Right renal cortex interstitium (tissue), 3 donors: ENCODE data around the gene C19orf73. TPM values are rescaled to one million over a fixed set of nuclear protein-coding genes. Genes with fewer than 3 reads are reported as not detected.

Experiments used
- DNase-seq, 3 donors: peaks; one replicate each; pipeline ENCODE4 v3.0.0-alpha.2; 2013; ENCODE audit warnings: low read depth in 3 of 3, low spot score in 2 of 3
- polyA plus RNA-seq, 3 donors: library from polyadenylated mRNA; unstranded; fragments of 120-200 nt; gene quantifications; one replicate each; pipeline ENCODE4 v1.2.1, GENCODE V29; 2013; ENCODE audit not compliant: insufficient read length in 3 of 3

C19orf73 gene
- polyA plus RNA-seq, 3 donors, result 0.39 to 0.80 (median 0.74) TPM

DNA sequence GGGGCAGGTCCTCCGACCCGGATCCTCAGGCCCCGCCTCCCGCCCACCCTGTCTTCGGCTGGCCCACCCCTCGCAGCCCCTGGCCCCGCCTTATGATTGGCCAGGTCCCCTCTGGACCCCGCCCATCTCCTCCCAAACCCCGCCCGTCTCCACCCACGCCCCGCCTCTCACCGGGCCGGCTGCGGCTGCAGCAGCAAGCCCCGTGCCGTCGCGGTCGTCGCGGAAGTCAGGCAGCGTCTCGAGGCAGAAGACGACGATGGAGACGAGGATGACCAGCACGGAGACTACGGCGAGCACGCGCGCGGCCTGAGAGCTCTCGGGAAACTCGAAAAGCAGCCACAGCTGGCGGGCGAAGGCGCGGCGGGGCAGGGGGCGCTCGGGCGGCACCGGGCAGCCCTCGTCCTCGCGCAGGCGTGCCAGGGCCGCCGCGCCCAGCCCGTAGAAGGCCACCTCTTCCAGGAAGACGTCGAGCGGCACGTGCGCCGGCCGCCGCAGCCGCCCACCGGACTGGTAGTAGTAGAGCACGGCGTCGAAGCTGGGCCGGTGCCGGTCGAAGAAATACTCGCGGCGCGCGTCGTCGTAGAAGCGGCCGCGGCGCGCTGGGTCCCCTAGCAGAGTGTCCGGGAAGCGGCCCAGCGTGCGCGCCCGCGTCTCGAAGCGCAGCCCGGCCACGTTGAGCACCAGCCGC is 46.9 kb downstream of the C19orf73 start:
- DNase-seq, result no peak

DNA sequence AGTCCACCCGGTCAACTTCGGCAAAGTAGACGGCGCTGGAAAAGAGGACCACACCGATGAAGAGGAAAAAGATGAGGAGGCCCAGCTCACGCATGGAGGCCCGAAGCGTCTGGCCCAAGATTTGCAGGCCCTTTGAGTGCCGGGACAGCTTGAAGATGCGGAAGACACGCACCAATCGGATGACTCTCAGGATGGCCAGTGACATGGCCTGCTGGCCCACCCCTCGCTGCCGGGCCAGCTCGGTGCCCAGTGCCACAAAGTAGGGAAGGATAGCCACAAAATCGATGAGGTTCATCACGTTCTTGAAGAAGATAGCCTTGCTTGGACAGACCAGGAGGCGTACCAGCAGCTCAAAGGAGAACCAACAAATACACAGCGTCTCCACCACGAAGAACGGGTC is 48.5 kb downstream of the C19orf73 start:
- DNase-seq, result no peak

DNA sequence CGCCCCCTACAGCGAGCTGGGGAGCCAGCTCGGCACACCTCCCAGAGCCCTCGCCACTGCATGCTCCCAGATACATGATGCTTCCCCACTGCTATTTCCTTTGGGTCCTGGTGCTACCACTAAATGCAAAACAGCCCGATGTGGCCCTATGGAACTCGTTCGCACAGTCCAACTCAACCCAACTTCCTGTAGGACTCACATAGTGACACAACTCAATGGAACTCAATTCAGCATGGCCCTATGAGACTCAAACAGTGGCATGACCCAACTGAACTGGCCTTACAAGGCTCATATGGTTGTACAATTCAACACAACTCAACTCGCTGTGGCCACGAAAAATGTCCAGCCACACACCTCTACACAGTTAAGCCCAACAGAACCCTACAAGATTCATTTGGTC is 49.9 kb downstream of the C19orf73 start:
- DNase-seq, result no peak

Other genes starting within 250 kb of the C19orf73 start
- 10 to 100 TPM; 34.7 to 48.1 (median 35.8) TPM for gene PPP1R15A, start 246.7 kb downstream of the C19orf73 start, polyA plus RNA-seq
- 1 to 10 TPM in 1 of 3 donors, under 1 TPM in 2; 0.72 to 1.9 (median 0.93) TPM for gene TULP2, start 220.4 kb downstream of the C19orf73 start, polyA plus RNA-seq
- gene NUCB1, start 218.8 kb downstream of the C19orf73 start, polyA plus RNA-seq, result 100 to 1,000 TPM; 229 to 276 (median 263) TPM
- gene DHDH, start 185.4 kb downstream of the C19orf73 start, polyA plus RNA-seq, result 1 to 10 TPM; 4.6 to 7.4 (median 5.9) TPM
- gene BAX, start 164.3 kb downstream of the C19orf73 start, polyA plus RNA-seq, result 10 to 100 TPM; 47.8 to 70.2 (median 65.9) TPM
- gene FTL, start 153.8 kb downstream of the C19orf73 start, polyA plus RNA-seq, result 1,000 to 10,000 TPM; 2,018 to 2,741 (median 2,584) TPM
- 10 to 100 TPM; 35.6 to 38.8 (median 36.1) TPM for gene GYS1, start 125.8 kb downstream of the C19orf73 start, polyA plus RNA-seq
- 10 to 100 TPM; 79.2 to 96.2 (median 86.9) TPM for gene RUVBL2, start 125.3 kb downstream of the C19orf73 start, polyA plus RNA-seq
- gene LHB, start 102.1 kb downstream of the C19orf73 start, polyA plus RNA-seq, result not detected
- not detected for gene CGB3, start 94.8 kb downstream of the C19orf73 start, polyA plus RNA-seq
- not detected for gene CGB2, start 87.3 kb downstream of the C19orf73 start, polyA plus RNA-seq
- not detected for gene CGB1, start 82.2 kb downstream of the C19orf73 start, polyA plus RNA-seq
- not detected for gene CGB5, start 75.3 kb downstream of the C19orf73 start, polyA plus RNA-seq
- not detected for gene CGB8, start 70.0 kb downstream of the C19orf73 start, polyA plus RNA-seq
- under 1 TPM; 0.78 to 0.94 (median 0.93) TPM for gene CGB7, start 61.4 kb downstream of the C19orf73 start, polyA plus RNA-seq
- gene NTF4, start 54.3 kb downstream of the C19orf73 start, polyA plus RNA-seq, result 1 to 10 TPM; 2.4 to 2.7 (median 2.5) TPM
- under 1 TPM; 0.04 TPM for gene KCNA7, start 46.4 kb downstream of the C19orf73 start, polyA plus RNA-seq
- gene SNRNP70, start 33.7 kb downstream of the C19orf73 start, polyA plus RNA-seq, result 100 to 1,000 TPM; 243 to 292 (median 271) TPM
- 1 to 10 TPM; 6.5 to 6.7 (median 6.6) TPM for gene LIN7B, start 4.8 kb downstream of the C19orf73 start, polyA plus RNA-seq
- gene PPFIA3, start 401 bp upstream of the C19orf73 start, polyA plus RNA-seq, result 1 to 10 TPM; 4.6 to 5.4 (median 4.9) TPM
- gene HRC, start 36.3 kb upstream of the C19orf73 start, polyA plus RNA-seq, result 10 to 100 TPM; 29.8 to 36.1 (median 35.5) TPM
- 10 to 100 TPM; 19.8 to 25.4 (median 20.0) TPM for gene TRPM4, start 38.6 kb upstream of the C19orf73 start, polyA plus RNA-seq
- 1 to 10 TPM; 2.4 to 2.6 (median 2.6) TPM for gene SLC6A16, start 206.0 kb upstream of the C19orf73 start, polyA plus RNA-seq
- 10 to 100 TPM; 32.7 to 37.7 (median 36.9) TPM for gene CD37, start 216.3 kb upstream of the C19orf73 start, polyA plus RNA-seq
- 10 to 100 TPM; 86.1 to 89.1 (median 86.1) TPM for gene TEAD2, start 243.3 kb upstream of the C19orf73 start, polyA plus RNA-seq
- 1 to 10 TPM; 4.5 to 5.3 (median 4.7) TPM for gene DKKL1, start 244.7 kb upstream of the C19orf73 start, polyA plus RNA-seq